Endothelial cell of hepatic sinusoid (primary cell): ENCODE measurements around the gene P3H2.

Source experiments
- in situ Hi-C: cut with HindIII; loops from 2 replicates; pipeline ENCODE4 v1.10.0; 2017; ENCODE audit warnings: low sequenced_read_pairs

Gene P3H2

DNA sequence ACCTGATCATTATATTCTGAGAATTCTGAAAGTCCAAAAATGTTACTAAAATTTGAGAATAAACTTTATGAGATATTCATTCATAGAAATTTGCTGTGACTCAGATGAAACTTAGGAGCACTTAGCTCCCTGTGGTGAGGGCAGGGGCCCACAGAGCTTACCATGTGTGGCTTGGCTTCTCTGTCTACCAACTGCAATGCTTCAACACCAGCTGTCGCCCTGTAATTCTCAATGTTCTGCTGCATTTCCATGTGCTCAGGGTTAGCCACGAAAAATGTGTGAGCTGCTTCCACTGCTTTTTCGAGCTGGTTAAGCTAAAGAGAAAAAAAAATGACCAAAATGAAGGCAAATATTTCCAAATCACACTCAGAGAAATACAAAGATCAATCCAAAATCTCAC is 125.6 kb downstream of the P3H2 start:
- in situ Hi-C loops = loop anchor here (5.0 to 10.0 kb wide), 2 partner anchors 33 to 60 kb away; no protein-coding TSS in a partner anchor

DNA sequence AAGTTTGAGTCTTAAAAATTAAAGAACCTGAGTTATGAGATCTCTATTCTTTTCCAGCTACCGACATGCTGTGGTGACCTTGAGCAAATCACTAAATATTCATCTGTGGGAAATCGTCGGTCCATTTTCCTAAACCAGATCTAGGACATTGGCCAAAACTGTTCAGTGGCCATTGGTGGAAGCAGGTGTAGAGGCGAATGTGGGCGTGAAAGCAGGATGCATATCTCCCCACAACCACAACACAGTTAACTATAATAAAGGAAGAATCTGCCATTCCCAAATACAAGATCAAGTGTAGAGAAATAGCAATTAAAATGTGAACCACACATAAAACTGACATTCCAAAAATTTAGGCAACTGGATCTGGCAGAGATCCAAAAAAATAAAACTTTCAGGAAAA is 129.9 kb downstream of the P3H2 start:
- in situ Hi-C loops = loop anchor here (10.0 kb wide), 1 partner anchor 64 kb away; no protein-coding TSS in a partner anchor

DNA sequence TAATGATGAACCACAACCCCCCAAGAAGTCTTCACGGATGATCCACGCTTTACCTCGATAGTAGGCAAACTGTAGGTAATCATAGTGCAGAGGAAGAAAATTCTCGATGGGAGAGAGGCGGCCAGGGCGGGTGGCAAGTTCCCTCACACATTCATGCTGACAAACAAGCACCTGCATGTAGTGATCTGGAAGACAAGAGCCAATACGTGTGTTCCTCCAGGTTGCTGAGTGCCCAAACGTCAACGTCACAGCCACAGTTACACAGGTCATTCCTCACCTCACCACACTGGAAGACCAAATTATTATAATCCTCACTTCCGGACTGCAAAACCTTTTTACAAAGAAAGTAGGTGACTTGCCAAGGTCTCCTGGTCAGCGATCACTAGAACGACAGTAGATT is 131.8 kb downstream of the P3H2 start:
- in situ Hi-C loops = no loop called here

DNA sequence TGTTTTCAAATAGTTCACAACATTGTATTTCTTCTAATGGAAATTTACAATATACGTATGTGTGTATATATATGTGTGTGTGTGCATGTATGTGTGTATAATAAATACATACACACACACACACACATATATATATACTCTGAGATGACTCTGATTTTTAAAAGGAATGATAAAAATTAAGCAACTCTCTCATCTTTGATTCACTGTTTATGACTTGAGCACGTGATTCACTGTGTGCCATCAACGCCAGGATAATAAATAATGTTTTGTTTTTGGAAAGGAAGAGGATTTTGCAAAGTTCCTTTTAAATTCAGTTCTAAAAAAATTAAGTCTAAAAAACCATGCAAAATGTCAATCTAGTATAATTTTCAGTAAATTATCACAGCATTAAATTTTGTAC is 132.4 kb downstream of the P3H2 start:
- in situ Hi-C loops = no loop called here

DNA sequence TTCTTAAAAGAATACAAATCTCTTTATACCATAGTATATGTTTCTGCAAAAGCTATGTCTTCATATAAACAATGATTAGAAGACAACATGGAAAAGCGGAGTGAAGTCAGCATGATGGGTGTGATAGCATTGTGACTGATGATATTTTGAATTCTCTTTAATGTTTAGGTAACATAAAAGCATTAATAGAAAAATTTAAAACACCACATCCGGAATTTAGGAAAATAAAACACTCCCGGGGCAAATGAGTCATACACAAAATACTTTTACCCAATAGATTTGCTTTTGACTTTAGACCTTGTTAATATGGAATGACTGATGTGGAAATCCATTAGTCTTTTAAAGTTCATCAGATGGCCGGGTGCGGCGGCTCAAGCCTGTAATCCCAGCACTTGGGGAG is 134.7 kb downstream of the P3H2 start:
- in situ Hi-C loops = no loop called here

DNA sequence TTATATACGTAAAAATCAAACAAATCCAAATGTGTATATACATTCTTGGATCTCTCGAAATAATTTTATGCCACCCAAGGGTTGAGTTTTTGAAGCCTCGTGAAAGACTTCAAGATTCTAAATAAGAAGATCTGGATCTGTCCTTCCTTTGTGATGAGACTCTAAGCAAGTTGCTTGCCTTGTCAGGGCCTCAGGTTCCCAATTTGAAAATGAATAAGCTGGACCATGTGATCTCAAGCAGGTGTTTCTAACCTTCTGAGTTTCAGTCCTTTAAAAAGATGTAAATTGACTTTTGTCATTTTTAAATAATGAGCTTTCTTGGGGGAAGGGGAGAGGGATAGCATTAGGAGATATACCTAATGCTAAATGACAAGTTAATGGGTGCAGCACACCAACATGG is 137.1 kb downstream of the P3H2 start:
- in situ Hi-C loops = no loop called here

DNA sequence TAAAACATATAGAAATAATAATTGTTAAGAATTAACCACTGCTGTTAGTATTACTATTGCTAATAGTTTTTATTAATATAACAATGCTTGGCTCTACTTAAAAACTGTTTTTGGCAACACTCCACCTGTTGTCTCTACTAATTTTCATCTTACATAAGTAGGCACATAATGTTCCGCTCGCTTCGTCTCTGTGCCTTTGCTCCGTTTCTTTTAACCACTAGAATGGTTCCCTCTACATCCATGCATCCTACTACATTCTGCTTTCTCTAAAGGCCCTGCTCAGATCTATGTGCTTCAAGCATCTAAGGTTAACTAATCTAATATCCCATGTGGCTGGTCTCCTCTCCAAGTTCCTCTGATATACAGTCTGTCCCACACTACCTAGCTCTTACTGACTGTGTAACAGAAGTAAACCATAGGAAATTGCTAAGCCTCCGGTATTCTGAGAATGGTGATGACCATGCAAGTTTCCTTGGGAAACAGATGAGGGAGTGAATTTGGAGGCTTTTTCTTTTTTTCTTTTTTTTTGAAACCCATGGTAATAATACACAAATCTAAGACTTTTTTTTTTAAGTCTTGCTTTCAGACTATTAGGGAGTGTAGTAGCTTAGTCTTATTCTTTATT is 138.3 kb downstream of the P3H2 start:
- in situ Hi-C loops = no loop called here

DNA sequence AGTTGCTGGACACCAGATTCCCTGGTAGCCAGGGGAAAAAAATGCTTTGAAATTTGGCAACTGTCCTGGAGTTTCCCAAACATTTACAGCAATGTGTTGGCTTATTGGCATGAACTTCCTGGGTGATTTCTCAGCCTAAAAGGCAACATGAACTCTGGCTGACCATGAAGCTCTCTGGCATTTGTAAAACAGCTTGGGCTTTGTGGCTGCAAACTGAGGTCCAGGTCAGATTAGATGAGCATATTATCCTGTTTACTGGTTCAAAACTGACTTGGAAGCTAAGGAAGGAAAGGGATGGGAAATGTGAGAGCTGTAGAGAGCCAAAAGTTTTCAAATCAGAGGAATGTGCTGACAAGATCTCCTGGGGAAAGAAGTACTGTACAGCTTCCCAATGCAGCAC is 139.0 kb downstream of the P3H2 start:
- in situ Hi-C loops = no loop called here

DNA sequence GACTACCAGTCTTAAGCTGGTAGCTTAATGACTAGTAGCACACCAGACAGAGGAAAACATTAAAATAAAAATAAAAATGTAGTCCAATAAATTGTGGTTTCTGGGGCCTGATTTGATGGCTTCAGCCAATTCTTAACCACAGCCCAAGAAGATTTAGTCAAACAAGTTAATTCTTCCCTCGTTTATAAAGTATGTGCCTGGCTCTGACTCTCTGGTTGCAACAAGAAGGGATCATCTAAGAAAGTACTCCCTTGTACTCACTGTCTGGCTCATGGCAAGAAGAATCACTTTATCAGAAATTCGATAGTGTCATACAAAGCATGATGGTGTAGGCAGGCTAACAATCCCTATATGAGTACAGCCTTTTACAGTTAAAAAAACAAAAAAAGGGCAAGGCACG is 141.9 kb downstream of the P3H2 start:
- in situ Hi-C loops = no loop called here

DNA sequence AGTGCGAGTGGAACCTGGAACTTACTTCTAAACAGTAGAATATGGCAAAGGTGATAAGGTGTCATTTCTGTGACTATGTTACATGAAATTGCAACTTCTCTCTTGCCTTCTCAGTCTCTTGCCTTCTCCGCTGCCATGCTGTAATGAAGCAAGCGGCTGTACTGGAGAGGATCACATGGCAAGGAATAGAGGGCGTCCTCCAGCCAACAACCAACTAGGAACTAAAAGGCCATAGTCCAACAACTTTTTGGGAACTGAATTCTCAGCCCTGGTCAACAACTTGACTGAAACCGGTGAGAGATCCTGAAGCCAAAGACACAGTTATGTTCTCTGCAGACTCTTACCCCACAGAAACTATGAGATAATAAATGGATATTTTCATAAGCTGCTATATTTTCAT is 143.5 kb downstream of the P3H2 start:
- in situ Hi-C loops = no loop called here

DNA sequence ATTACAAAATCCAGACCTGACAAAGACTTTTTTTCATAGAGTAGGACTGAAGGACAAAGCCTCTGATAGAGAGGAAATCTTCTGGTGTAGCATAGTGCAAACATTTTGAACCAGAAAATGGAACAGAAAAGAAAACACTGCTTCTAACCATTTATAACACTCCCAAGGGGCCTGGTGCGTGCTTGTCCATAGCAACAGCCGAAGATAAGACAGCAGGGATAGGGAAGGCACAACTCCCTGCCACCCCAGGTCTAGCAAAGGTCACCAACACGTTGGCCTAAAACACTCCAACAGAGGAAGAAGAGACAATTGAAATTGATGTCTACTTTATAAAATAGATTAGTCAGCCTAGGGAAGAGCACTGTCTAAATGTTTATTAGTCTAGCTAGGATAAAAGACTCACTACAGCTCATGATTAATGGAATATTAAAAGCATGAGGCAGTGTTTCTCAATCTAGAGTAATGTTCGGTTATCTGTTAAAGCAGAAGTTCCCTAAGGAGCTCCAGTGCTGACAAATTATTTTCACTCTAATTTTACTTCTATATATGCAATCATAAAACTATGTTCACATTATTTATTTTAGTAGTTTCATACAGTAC is 145.2 kb downstream of the P3H2 start:
- in situ Hi-C loops = no loop called here

DNA sequence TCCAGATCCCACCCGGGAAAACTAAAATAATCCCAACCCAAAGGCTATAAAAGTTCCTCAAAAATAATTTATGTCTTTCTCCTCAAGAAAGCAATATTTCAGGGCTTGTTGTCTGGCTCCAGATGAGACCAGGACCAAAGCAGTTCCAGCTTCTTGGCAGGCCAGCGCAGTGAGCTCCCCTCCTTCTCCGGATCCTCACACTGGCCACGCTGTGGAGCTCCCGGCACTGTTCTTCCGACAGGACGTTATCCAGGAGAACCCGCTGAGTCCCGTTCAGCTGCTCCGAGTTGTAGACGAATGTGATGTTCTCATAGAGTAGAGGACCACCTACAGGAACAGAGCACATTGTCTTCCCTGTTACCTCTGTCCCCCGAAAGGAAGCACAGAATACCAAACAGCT is 146.3 kb downstream of the P3H2 start:
- in situ Hi-C loops = loop anchor here (5.0 to 25.0 kb wide), 3 partner anchors 408 to 738 kb away; no protein-coding TSS in a partner anchor

DNA sequence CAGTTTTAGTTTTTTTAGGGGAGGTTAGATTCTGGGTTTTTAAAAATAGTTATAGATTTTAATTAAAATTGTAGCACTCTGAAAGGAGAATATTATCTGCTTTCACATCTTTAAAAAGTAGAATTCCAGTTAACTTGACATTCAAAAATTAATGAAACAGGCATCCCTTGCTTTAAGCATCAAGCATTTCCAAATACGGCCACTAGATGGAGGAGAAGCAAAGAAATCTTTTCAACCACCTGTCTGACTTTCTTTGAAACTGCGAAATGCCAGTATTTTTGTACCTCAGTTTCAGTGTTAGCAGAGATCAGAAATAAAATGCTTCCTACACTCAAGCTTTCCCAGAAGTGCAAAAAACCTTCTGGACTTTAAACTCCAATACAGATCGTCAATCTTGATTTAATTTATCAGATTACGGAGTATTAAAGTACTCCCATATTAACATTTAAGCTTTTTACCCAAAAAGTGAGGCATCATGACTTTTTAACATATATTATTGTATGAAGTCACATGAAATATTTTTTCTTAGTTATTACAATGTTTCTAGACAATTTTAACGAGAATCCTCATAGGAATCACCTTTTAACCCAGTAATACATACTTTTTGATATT is 153.3 kb downstream of the P3H2 start:
- in situ Hi-C loops = loop anchor here (5.0 to 25.0 kb wide), 4 partner anchors 90 to 745 kb away; no protein-coding TSS in a partner anchor

DNA sequence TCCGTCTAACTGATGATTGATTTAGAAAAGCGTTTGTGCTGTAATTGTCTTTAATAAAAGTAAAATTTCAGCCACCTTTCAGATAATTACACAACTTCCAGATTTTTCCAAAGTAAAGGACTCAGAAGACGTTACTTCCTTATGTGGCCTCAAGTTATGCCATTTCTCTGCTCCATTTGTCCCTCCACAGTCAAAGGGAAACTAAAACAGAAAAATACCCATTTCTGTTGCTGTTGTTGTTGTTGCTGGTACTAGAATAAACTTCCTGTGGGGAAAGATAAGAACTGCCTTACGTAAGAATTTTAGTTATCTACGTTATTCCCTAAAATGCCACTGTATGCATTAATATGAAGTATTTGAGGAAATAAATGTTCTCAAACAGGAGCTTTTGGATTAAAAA is 153.9 kb downstream of the P3H2 start:
- in situ Hi-C loops = loop anchor here (5.0 to 25.0 kb wide), 4 partner anchors 90 to 745 kb away; no protein-coding TSS in a partner anchor

DNA sequence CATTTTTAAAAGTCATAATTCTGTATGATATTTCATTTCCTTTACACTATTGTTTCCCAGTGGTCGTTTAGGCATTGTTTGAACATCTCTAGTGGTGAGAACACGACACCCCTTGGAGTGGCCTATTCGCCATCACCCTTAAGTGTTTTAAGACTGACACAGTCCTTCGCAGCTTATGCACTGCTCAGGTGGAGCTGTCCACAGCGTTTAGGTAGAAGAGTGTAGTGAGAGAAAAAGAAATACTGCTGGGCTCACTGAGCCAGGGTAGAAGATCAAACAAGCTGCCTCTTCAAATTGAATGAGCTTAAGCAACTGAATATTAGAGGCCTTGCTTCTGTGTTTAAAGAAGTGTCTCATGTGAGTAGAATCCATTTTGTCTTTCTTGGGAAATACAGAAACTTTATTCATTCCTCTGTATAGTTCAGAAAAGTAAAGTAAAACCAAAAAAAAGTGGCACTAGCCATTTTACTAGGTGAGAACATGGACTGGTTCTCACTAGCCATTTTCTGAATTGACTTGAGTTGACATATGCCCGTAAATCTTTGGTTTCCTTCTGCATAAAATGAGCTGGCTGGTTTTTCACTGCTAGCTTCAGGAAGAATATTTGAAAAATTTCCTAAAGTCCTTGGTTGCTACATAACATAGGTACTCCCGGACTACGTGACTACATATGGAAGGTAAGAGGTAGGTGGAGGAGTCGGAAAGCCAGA is 155.9 kb downstream of the P3H2 start:
- in situ Hi-C loops = loop anchor here (5.0 to 25.0 kb wide), 5 partner anchors 33 to 748 kb away; no protein-coding TSS in a partner anchor

DNA sequence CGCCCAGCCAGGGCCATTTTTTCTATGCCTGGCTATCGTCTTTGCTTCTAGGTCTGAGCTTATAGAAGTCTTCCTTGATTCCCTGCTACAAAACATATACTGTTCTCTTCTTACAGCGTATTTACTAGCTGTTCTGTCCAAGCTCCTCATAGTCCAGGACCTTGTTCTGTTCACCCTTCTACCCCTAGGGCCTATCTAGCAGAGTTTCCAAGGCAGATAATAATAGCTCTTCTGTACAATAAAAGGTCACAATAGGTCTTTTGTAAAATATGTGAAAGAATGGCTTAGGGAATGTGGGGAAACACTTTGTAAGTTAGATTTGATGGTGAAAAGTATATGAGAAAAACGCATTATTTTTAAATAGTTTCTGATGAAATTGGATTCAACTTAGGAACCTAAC is 158.2 kb downstream of the P3H2 start:
- in situ Hi-C loops = loop anchor here (5.0 to 25.0 kb wide), 2 partner anchors 35 to 750 kb away; no protein-coding TSS in a partner anchor

DNA sequence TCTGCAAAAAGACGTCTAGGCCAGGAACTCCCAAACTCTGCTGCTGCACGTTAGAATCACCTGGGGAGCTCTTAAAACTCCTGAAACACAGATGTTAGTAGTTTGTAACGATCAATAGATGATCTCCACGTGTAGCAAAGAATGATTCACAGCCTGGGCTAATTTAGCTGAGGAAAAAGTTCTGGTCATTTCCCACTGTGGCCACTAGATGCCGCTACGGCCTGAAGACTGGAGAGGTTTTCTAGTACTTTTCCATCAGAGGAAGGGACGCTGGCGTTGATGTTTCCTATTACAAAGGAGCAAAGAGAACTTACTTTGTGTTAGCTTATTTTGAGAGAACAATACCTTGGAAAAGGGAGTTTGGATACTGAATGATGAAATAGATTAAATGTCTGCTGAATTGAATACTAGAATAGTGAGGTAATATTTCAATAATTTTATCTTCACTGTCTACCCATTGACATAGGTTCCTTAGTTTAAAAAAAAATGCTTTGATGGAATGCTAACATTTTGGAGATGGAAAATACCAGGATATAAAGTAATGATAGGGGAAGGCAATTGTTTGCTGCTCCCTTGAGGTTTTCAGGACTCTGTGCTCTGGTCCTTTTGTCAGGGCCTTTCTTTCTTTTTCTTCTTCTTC is 159.1 kb downstream of the P3H2 start:
- in situ Hi-C loops = loop anchor here (5.0 to 25.0 kb wide), 2 partner anchors 36 to 751 kb away; no protein-coding TSS in a partner anchor

DNA sequence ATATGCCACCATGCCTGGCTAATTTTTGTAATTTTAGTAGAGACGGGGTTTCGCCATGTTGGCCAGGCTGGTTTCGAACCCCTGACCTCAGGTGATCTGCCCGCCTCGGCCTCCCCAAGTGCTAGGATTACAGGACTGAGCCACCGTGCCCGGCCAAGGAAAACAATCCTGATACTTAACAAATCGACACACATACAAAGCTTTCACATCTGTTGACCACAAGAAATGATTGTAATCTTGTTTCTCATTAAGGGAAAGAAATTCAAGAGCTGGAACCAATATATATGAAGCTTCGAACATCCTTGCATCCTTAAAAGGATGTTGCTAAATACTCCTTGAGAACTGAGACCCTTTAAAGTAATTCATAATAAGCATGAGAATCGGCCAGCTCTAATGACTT is 159.6 kb downstream of the P3H2 start:
- in situ Hi-C loops = loop anchor here (5.0 to 25.0 kb wide), 2 partner anchors 36 to 751 kb away; no protein-coding TSS in a partner anchor

DNA sequence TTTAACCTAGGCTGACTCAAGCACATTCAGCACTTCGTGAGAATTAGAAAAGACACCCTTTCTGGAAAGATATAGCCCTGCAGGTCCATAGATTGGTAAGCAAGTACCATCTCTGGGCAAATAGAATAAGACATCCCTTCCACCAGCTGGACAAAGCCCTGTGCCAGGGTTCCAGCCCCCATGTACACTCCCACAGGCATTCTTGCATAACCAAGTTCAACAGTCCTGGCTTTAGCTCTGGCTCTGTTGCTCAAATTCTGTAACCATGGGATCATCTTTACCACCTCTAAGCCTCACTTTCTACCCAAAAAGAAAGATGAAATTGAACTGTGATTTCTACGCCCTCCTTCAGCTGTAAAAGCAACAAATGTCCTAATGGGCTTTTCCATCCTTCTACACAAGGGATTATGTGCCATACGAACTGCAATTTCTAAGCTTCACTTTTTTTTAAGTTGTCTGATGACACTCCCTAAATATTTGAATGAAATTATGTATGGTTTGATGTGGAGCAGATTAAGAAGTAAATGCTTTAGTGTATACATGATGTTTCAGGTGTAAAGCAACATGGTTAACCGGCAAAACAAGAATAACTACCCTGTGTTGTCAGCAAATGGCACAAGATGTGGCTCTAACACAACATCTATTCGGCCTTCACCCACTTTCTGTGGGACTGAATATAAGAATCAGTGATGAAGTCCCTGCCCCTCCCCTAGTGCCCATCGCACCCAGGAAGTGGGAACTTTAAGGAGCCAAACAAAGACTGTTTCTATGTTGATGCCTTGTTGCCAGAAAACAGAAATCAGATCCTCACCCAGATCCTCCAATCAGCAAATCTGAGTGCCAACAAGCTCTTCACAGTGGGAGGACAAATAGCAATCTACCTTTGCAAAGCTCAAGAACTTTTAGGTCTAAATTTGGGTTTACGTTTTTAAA is 165.7 kb downstream of the P3H2 start:
- in situ Hi-C loops = loop anchor here (5.0 to 25.0 kb wide), 3 partner anchors 320 to 757 kb away; partner anchors contain the start of gene TP63
